Epithelial cell of proximal tubule (primary cell): ENCODE data around the gene MLLT6. TPM values are rescaled to one million over a fixed set of nuclear protein-coding genes. Genes with fewer than 3 reads are reported as not detected.
A peak's percentile ranks its signal among the peaks of the same experiment; 100 is the strongest.

Experiments used
- DNase-seq: peaks from one replicate; pipeline ENCODE4 v3.0.0-alpha.2; 2011; ENCODE audit warnings: low read depth
- H3K4me3 ChIP-seq: 2 replicates; pipeline ENCODE4 v1.5.1; 2011; ENCODE audit warnings: low read depth, mild to moderate bottlenecking, low read length
- total RNA-seq: library from RNA; depleted of rRNA; stranded (reverse); fragments of >200 nt; gene quantifications from 2 replicates; pipeline ENCODE4 v1.2.3, GENCODE V29; 2015
- TF ChIP-seq, protein P1 (sequence below): conservative IDR thresholded peaks from 2 replicates; pipeline ENCODE4 v1.5.1; 2012; ENCODE audit warnings: low read depth, mild to moderate bottlenecking, low read length

Gene MLLT6
- total RNA-seq, 1 donor from 2014 or later = 34.2 TPM

DNA sequence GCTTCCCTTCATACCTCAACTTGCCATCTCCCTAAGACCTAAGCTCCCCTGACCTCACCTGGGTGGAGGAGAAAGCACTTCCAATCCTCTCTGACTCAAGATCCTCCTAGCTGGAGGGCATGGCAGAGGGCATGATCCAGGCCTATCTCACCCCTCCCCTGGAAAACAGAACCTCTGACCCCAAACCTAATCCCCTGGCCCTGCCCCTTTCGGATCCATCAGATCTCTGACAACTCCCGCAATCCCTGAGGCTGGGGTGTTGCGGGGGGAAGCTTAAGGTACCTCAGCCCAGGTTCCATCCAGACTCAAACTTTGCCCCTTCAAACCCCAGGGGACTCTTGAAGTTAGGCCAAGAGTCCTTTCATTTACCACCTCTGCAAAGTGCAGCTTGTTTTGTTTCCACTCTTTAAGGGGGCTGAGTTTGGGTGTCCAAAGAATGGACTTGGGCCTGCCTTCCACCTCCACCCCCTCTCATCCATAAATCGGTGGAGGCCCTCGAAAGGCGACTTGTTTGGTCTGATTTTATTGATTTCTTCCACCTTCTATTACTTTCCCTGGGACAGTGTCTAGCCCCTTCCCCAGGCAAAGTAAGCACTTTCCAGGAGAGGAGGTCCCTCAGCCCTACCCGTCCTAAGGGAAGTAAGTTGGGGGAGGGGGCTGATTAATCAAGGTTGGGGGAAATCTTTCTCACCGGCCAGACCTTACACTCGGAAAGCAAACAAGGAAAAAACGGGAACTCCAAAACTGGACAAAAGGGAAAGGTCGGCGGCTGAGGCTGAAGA, 32.9 kb upstream of the MLLT6 start:
- no peak for DNase-seq
- TF ChIP-seq, protein P1, sequence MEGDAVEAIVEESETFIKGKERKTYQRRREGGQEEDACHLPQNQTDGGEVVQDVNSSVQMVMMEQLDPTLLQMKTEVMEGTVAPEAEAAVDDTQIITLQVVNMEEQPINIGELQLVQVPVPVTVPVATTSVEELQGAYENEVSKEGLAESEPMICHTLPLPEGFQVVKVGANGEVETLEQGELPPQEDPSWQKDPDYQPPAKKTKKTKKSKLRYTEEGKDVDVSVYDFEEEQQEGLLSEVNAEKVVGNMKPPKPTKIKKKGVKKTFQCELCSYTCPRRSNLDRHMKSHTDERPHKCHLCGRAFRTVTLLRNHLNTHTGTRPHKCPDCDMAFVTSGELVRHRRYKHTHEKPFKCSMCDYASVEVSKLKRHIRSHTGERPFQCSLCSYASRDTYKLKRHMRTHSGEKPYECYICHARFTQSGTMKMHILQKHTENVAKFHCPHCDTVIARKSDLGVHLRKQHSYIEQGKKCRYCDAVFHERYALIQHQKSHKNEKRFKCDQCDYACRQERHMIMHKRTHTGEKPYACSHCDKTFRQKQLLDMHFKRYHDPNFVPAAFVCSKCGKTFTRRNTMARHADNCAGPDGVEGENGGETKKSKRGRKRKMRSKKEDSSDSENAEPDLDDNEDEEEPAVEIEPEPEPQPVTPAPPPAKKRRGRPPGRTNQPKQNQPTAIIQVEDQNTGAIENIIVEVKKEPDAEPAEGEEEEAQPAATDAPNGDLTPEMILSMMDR = no peak
- H3K4me3 ChIP-seq = no peak overlapping the region

DNA sequence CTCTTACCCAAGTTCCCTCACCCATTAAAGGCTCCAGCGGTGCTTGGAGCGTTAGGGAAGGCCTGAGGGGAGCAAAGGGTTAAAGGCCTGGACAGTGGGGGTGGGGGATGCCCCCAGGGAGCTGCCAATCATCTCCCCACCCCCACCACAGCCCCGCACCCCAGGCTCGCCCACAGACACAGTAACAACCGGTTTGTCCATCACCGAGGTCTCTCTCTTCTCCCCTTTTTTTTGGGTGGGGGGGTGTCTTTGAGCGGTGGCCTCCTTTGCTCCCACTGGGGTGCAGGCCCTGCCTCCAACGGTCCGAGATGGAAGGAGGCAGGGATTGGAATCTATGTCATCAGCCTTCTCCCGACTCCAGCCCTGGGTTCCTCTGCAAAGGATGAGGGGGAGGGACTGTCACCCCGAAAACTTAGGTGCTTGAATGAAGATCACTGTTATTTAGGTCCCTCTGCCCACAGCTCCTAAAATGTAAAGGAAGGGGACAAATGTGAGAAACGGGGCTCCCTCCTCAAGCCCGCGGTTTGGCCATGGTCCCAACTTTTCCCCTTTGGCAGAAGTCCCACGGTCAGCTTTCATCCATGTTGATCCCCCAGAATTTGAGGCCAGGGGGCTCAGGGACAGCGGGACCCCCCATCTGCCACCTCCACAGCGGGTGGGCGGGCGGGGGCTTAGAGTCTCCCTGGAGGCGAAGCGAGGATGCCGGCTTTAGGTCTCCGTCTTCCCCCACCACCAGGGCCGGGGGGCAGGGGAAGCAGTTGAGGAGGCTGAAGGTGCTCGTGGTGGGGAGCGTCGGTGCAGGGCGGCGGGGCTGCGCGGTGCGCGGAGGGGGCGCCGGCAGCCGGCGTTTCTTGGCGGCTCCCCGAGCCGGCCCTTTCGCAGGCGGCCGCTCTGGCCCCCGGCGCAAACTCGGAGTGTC, 32.0 kb upstream of the MLLT6 start:
- DNase-seq = no peak
- TF ChIP-seq, protein P1 = no peak
- H3K4me3 ChIP-seq = no peak overlapping the region

DNA sequence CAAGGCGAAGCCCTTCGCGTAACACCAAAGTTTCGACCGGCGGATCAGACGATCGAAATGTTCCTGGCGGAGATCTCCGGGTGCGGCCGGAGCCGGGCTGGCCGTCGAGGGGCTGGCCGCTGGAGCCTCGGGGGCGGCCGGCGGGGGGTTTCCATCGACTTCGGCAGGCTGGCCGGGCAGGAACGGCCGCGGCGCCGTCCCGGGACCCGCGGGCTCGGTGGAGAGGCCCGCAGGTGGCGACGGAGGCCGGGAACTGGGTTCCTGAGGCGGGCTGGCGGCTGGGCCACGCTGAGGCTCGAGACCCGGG, 31.4 kb upstream of the MLLT6 start:
- no peak for DNase-seq
- peak overlapping the region; percentile 63 for H3K4me3 ChIP-seq
- TF ChIP-seq, protein P1 = no peak

DNA sequence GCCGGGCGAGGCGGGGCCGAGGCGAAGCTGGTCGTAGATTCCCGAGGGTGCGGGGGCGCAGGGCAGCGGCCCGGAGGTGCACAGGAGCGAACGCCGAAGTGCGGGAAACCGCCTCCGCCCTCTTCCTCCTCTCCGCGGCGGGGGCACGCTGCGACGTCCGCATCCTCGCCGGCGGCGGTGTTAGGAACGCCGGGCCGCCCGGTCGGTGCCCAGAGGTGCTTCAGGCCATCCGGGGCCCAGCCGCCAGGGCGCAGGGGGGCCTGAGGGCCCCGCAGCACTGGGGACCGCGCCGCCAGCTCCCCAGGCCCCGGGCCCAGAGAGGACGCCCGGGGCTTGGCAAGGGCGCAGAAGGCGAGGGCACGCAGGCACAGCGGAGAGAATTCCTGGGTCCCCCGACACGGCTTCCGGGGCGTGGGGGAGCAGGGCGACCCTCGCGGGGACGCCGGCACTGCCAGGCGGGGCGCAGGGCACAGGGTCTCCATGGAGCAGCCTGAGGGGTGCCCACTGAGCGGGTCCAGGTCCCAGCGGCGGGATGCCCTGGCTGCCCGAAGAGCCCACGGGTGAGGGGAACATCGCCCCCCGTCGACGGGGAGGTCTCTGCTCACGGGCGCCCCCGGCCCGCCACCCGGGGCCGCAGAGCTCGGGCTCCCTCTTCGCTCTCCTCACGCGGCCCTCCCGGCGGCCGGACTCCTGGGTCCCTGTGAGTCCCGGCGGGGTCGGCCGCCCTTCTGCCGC, 30.9 kb upstream of the MLLT6 start:
- H3K4me3 ChIP-seq = peak overlapping the region; percentile 63
- no peak for DNase-seq
- TF ChIP-seq, protein P1 = no peak

DNA sequence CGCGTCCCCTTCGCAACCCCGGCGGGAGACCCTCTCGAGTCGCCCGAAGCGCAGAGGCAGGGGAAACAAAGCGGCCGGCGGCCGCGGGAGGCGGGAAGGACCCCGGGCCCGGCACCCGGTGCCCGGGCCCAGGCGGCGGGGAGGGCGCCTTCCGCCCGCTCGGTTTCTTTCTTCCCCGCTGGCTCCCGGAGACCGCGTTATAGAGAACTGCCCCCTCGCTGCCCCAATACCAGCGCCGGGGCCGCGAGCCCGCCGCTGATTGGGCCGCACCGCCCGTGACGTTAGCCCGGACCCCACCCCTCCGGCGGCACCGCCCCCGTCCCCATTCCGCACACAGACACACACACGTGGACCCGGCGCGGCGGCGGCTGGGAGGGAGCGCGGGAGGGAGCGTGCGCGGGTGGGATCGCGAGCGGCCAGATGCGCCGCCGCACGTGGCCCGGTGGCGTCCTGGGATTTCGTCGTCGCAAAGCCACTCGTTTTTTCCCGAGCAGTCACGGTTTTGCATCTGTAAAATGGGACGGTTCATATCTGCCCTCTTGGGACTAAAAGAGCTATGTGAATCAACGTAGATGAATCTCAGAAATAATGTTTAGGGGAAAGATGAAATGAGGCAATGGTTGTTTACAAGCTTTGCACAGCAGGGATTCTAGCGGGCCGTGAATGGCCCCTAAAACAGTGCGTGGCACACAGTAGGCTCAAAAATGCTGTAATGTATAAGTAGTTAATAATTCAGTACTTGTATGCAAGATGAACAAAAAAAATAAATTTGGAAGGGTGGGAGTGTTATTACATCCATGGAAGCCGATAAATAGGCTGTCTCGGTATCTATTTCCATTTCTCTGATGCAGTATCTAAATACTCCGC, 30.1 kb upstream of the MLLT6 start, which contains the start of gene EPOP:
Gene EPOP (minus strand): TSS at position 209 of the 867 bp plus-strand sequence. CDS start 462 bp downstream, outside the sequence.
- no peak for DNase-seq
- TF ChIP-seq, protein P1 = no peak
- H3K4me3 ChIP-seq = peak within 1 kb of the TSS; percentile 63
